Hematopoietic multipotent progenitor cell (in vitro differentiated cells): ENCODE measurements around the gene IL15RA. TPM values are rescaled to one million over a fixed set of nuclear protein-coding genes. Genes with fewer than 3 reads are reported as not detected.
"Not testable (repeated sequence)": the region's sequence is repeated elsewhere in the genome, so short reads cannot be mapped to it uniquely, and the experiment has no call there.

Source experiments
- DNase-seq, 3 donors: peaks; one replicate each; pipeline ENCODE4 v3.0.0-alpha.2; 2011 to 2015; ENCODE audit warnings: low read depth in 2 of 3, low spot score in 2 of 3
- total RNA-seq: library from RNA; depleted of rRNA; stranded (reverse); fragments of >200 nt; gene quantifications from one replicate; pipeline ENCODE4 v1.2.3, GENCODE V29; 2012

Gene IL15RA
- total RNA-seq, 1 donor, result 12.4 TPM

DNA sequence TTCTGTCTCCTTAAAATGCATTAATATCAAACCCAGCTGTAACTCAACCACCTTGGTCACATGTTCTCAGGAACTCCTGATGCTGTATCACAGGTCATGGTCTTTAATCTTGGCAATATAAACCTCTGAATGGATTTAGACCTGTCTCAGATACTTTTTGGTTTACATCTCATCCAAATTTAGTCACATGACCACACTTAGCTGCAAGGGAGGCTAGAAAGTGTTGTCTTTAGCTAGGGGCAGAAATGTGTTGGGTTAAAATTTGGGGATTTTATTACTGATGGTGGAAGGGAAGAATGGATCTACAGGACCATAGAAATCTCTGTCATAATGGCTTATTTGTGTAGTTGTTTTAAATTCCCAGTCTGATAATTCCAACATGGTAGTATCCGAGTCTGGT lies 29.6 kb upstream of the IL15RA start:
- no peak for DNase-seq

DNA sequence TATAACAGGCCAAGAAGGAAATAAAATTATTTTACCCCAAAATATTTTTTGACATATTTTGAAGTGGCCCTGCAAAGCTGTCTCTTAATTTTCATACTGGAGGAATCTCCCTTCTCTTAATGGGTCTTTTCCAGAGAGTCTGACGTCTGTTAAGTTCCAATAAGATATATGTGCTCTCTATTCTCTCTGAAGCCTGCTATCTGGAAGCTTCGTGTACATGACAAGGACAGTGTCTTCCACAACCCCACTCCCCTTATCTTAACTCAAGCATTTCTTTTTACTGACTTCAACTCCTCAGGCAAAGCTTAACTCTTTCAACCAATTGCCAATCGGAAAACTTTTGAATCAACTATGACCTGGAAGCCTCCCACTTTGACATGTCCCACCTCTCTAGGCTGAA lies 29.2 kb upstream of the IL15RA start:
- DNase-seq, result no peak

DNA sequence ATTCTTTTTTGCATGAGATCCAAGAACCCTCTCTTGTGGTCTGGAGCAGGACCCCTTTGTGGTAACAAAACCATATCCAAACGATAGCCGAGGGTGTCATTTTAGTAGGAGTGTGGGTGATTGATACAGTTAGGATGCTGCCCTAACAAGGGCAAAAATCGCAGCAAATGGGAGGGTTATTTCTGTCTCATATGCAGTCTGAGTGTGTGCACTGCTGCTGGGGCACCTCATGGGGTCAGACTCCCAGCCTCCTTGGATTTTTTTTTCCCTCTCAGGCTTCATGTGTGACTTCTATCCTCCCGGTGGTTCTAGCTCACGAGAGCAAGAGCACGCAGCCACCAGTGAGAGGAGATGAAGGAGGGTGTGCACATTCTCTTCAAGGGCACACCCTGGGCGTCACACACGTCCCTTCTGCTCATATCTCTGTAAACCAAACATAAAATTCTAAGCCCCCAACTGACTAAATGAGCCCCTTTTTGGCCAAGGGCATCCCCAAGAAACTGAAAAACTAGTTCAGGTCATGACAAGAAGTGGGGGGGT lies 28.6 kb upstream of the IL15RA start:
- no peak for DNase-seq

- DNase-seq, result not testable (repeated sequence)
These were observed 27.9 kb upstream of the IL15RA start for GRCh38 chr10:6005161-6005804.

- no peak for DNase-seq
These were observed 25.6 kb upstream of the IL15RA start for GRCh38 chr10:6002809-6003510.

GRCh38 chr10:5999440-6000165 lies 22.3 kb upstream of the IL15RA start:
- DNase-seq, result no peak

DNA sequence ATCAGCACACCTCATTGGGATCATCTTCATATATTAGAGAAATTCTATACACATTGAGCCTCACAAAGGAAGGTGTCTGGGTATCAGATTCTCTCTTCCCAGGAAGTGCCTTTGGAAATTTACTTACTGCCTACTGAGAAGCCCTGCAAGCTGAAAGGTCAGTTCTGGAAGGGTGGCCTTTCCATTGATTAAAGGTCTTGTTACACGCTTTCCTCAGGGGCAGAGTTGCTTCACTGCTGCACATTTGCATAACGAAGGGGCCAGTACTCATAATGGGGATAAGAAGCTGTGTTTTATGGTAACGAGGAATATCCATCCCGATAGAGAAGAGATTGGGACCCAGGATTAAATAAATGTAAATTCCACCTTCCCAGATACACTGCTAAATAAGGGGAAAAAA lies 19.4 kb upstream of the IL15RA start:
- DNase-seq, result no peak

DNA sequence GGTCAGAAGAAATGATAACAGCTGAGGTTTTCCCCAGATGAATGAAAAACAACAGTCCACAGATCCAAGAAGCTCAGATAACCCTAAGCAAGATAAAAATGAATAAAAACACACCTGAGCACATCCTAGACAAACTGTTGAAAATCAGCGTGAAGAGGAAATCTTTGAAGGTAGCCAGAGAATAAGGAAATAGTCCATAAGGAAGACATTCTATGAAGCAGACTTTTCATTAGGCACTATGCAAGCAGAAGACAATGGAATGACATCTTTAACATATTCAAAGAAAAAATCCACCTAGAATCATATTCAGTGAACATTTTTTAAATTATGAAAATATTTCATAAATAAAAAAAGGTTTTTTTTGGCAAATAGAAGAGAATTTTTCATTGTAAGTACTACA lies 15.1 kb upstream of the IL15RA start:
- DNase-seq, result no peak

GRCh38 chr10:5991708-5992107 lies 14.4 kb upstream of the IL15RA start:
- DNase-seq, result no peak

GRCh38 chr10:5989756-5990155 lies 12.4 kb upstream of the IL15RA start:
- DNase-seq, result no peak

- DNase-seq, result no peak
These were observed 11.1 kb upstream of the IL15RA start for GRCh38 chr10:5988336-5988920.

DNA sequence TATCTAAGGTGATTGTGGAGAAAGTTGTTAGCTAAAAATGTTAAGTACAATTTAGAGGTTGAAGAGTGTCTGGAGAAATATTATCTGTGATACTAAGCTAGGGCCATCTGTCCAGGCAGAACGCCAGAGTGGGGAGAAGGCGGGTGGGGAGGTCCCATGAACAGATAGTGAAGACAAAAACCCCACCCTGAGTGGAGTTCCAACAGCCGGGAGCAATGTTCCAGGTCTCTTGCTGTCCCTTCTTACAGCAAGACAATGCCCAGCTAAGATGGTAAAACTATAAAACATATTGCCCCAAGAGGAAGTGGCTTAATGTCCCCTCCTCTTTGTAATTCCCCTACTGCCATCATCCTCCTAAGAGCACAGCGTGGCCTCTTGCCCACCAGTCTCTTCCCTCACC lies 10.4 kb upstream of the IL15RA start:
- DNase-seq, result peak in 1 of 3 donors; percentile 21

GRCh38 chr10:5985029-5985428 lies 7.7 kb upstream of the IL15RA start:
- DNase-seq, result no peak

- DNase-seq, result no peak
These were observed 6.4 kb upstream of the IL15RA start for GRCh38 chr10:5983774-5984173.

GRCh38 chr10:5981529-5981928 lies 4.2 kb upstream of the IL15RA start:
- no peak for DNase-seq

DNA sequence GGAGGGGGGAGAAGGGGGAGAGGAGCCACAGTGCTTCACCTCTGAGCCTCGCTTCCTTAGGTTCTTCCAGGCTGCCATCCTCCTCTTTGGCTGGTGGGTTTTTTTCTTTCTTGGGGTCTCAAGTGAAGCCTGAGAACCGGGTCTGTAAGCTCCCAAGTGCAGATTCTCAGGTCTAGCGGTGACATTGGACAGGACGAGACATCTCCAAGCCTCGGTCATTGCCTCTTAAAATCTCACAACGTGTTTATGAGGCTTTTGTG lies 817 bp upstream of the IL15RA start:
- no peak for DNase-seq

DNA sequence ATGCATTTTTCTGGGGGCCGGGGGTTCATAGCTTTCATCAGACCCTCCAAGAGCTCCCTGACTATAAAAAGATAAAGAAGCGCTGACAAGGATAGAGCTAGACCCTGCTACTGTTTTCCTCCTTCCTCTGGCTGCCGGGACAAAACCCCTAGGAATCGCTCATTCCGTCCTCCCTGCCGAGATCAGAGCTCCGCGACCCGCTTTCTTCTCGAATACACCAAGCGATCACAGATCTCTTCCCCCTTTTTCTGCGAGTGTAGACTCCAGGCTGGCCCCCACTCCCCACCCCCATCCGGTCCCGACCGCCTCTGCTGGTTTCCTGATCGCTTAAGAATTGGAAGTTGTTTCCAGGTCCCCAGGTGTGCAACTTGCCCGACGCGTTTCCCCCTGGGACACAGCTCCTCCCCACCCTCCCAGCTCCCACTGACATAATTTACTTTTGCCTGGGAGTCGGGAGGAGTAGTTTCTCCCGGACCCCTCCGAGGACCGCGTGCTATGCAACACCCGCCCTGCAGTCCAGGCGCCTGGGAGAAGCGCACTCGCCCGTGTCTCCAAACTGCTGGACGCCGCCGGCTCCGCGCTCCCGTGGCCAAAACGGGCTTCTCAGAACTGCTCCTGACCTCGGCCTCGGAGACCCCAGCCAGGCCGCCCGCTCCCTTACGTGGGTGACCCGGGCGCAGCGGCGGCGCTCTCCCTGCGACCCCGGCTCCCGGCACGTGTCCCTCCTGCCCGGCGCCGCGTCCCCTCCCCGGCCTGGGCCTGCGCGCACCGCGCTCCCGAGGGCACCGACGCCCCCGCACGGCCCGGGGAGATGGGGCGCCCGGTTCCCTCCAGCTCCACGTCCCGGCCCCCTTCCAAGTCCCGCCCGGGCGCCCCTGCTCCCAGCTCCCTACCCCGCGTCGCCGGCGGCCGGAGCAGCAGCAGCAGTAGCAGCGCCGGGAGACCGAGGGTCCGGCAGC lies 552 bp downstream of the IL15RA start:
- peak in 2 of 3 donors; percentile 21 to 29 for DNase-seq

GRCh38 chr10:5975641-5976473 lies 1.5 kb downstream of the IL15RA start:
- peak; percentile 22 to 92 (median 83) for DNase-seq

- DNase-seq, result no peak
These were observed 4.3 kb downstream of the IL15RA start for GRCh38 chr10:5973069-5973468.
